ENCODE measurements around the gene KLC1.

DNA sequence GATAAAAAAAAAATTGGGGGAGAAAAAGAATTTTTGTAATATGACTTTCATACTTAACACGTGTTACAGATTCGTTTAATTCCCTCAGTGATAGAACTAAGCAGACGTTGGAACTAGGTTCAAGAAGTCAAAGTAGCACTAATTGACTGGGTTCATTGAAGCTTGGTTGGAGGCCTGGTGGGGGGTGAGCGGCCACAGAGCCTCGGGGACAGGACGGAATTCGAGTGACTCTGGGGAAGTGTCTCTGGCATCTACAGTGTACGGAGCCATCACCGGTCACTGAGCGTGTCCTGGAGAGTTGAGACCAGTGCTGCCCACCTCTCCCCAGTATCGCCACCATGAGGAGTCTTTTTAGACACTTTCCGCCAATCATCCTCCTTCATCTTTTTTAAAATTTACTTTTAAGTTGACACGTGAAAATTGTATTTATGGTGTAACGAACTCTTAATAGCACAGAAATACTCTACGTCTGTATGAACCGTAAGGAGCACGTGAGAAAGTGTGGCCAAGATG, 87.9 kb downstream of the KLC1 start:
- TF ChIP-seq, protein P1, sequence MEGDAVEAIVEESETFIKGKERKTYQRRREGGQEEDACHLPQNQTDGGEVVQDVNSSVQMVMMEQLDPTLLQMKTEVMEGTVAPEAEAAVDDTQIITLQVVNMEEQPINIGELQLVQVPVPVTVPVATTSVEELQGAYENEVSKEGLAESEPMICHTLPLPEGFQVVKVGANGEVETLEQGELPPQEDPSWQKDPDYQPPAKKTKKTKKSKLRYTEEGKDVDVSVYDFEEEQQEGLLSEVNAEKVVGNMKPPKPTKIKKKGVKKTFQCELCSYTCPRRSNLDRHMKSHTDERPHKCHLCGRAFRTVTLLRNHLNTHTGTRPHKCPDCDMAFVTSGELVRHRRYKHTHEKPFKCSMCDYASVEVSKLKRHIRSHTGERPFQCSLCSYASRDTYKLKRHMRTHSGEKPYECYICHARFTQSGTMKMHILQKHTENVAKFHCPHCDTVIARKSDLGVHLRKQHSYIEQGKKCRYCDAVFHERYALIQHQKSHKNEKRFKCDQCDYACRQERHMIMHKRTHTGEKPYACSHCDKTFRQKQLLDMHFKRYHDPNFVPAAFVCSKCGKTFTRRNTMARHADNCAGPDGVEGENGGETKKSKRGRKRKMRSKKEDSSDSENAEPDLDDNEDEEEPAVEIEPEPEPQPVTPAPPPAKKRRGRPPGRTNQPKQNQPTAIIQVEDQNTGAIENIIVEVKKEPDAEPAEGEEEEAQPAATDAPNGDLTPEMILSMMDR (IDR thresholded peaks at IDR 0.05): no peak
- TF ChIP-seq POLR2A (IDR thresholded peaks at IDR 0.05): no peak
- TF ChIP-seq POLR2AphosphoS5 (IDR thresholded peaks at IDR 0.05): no peak
- TF ChIP-seq EP300 (IDR thresholded peaks at IDR 0.05): no peak

Data from sigmoid colon (tissue), 4 donors.